Measurements from ENCODE around the gene OR7C1. TPM values are rescaled to one million over a fixed set of nuclear protein-coding genes. Genes with fewer than 3 reads are reported as not detected.

The OR7C1 gene
- not detected for total RNA-seq (ENCODE audit: unreplicated experiment)
- long read RNA-seq, result 0 reads

DNA sequence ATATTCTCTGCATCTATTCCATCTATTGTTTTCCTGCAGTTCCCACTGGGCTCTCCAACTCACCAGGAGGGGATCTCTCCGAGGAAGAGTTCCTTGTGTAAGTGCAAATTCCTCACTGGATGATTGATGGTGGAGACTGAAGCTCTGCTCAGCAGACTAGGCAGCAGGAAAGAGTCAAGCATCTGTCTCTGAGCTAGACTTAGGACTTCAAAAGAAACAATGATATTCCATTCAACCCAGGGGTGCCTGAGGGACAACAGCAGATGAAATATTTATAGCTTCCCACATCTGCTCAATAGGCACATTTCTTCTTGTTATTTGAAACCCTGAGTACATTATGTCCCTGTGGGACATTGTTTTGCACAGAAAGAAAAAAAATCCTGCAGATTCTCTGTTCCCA, at the start of gene OR7C1, which contains the start of gene OR7A5:
Gene OR7C1, minus strand, starts transcription at position 175 of the 400 bp plus-strand sequence. CDS start 35,049 bp downstream, outside the sequence.
Gene OR7A5, minus strand, starts transcription at position 175 of the 400 bp plus-strand sequence. CDS start 6,944 bp downstream, outside the sequence.
- no peak within 1 kb of the TSS for H3K27ac Mint-ChIP-seq (ENCODE audit: unreplicated experiment)

DNA sequence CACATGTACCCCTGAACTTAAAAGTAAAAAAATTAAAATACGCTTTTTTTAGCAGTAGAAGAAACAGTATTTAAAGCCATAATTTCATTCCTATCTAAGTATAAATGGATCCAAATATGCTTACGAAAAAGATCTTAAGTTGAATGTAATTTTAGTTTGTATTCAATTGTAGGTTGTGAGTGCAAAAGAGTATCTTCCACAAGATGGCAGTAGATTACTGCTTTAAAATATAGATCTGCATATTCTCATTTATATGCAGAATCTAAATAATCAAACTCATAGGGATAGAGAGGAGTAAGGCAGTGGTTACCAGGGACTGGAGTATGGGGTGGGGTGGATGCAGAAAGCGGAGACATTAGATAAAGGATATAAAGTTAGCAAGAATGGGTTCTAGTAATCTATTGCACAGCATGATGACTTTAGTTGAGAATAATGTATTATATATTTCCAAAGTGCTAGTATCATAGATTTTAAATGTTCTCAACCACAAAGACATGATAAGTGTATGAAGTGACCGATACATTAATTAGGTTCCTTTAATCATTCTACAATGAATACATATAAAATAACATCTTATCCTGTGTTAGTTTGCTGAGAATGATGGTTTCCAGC, 36.7 kb upstream of the OR7C1 start:
- Mint-ChIP-seq H3K4me3 (ENCODE audit: unreplicated experiment) (no peak overlapping the region), H3K27me3 (ENCODE audit: unreplicated experiment) (no peaks in the 10 kb centered on the region), H3K27ac (ENCODE audit: unreplicated experiment) (no peak overlapping the region), H3K9me3 (ENCODE audit: unreplicated experiment) (no peaks in the 10 kb centered on the region), H3K36me3 (ENCODE audit: low read depth, unreplicated experiment) (no peaks in the 10 kb centered on the region), H3K4me1 (ENCODE audit: unreplicated experiment) (no peaks in the 10 kb centered on the region)
- DNase-seq (ENCODE audit: low spot score), result no peak
- TF ChIP-seq, protein P1, sequence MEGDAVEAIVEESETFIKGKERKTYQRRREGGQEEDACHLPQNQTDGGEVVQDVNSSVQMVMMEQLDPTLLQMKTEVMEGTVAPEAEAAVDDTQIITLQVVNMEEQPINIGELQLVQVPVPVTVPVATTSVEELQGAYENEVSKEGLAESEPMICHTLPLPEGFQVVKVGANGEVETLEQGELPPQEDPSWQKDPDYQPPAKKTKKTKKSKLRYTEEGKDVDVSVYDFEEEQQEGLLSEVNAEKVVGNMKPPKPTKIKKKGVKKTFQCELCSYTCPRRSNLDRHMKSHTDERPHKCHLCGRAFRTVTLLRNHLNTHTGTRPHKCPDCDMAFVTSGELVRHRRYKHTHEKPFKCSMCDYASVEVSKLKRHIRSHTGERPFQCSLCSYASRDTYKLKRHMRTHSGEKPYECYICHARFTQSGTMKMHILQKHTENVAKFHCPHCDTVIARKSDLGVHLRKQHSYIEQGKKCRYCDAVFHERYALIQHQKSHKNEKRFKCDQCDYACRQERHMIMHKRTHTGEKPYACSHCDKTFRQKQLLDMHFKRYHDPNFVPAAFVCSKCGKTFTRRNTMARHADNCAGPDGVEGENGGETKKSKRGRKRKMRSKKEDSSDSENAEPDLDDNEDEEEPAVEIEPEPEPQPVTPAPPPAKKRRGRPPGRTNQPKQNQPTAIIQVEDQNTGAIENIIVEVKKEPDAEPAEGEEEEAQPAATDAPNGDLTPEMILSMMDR (IDR thresholded peaks at IDR 0.05; ENCODE audit: unreplicated experiment), result peak; percentile 23

More for the DNA sequence above, at the start of gene OR7C1, which contains the start of gene OR7A5:
- H3K36me3 Mint-ChIP-seq (ENCODE audit: low read depth, unreplicated experiment), result no peaks in the 10 kb centered on the region
- H3K27me3 Mint-ChIP-seq (ENCODE audit: unreplicated experiment), result no peaks in the 10 kb centered on the region
- no peaks in the 10 kb centered on the region for H3K9me3 Mint-ChIP-seq (ENCODE audit: unreplicated experiment)
- no peak within 1 kb of the TSS for H3K4me3 Mint-ChIP-seq (ENCODE audit: unreplicated experiment)
- DNase-seq (ENCODE audit: low spot score), result no peak
- TF ChIP-seq, protein P1 (IDR thresholded peaks at IDR 0.05; ENCODE audit: unreplicated experiment), result no peak
- H3K4me1 Mint-ChIP-seq (ENCODE audit: unreplicated experiment), result no peaks in the 10 kb centered on the region

DNA sequence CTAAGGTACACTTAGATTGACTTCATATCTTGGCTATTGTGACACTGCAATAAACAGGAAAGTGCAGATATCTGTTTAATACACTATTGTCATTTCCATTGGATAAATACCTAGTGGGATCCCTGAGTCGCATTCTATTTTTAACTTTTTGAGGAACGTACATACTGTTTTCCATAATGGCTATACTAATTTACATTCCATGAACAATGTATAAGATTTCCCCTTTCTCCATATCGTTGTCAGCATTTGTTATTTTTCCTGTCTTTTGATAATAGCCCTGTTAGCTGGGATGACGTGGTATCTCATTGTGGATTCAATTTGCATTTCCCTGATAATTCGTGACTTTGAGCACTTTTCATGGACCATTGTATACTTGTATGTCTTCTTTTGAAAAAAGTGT, 33.5 kb upstream of the OR7C1 start:
- TF ChIP-seq, protein P1 (IDR thresholded peaks at IDR 0.05; ENCODE audit: unreplicated experiment), result no peak
- H3K9me3 Mint-ChIP-seq (ENCODE audit: unreplicated experiment), result no peaks in the 10 kb centered on the region

DNA sequence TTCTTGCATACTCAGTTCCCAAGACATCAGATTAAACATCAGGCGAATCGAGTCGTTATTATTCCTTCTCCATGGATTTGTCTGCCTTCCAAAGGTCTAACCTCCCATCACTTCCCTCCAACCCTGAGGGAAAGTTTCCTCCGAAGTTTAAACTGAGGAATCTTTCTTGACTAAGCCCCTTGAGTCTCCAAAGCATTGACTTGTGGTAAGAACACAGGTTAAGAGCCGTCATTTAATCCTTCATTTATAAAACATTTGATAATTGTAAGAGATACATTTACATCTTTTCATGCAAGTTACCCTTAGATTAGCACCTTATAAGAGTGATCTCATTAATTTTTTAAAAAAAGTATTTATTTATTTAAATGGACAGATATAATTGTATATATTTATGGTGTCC, 13.8 kb upstream of the OR7C1 start, which contains the start of gene OR7A10:
Gene OR7A10, minus strand, starts transcription at position 101 of the 400 bp plus-strand sequence. CDS start 7,045 bp downstream, outside the sequence.
- Mint-ChIP-seq H3K4me1 (ENCODE audit: unreplicated experiment) (no peaks in the 10 kb centered on the region), H3K4me3 (ENCODE audit: unreplicated experiment) (no peak within 1 kb of the TSS), H3K27ac (ENCODE audit: unreplicated experiment) (no peak within 1 kb of the TSS), H3K36me3 (ENCODE audit: low read depth, unreplicated experiment) (no peaks in the 10 kb centered on the region), H3K27me3 (ENCODE audit: unreplicated experiment) (peaks cover 2% of the 10 kb centered on the region), H3K9me3 (ENCODE audit: unreplicated experiment) (peaks cover 11% of the 10 kb centered on the region)
- no peak for DNase-seq (ENCODE audit: low spot score)
- TF ChIP-seq, protein P1 (IDR thresholded peaks at IDR 0.05; ENCODE audit: unreplicated experiment), result no peak

More for the DNA sequence above, 33.5 kb upstream of the OR7C1 start:
- Mint-ChIP-seq H3K4me3 (ENCODE audit: unreplicated experiment) (no peak overlapping the region), H3K27me3 (ENCODE audit: unreplicated experiment) (no peaks in the 10 kb centered on the region), H3K4me1 (ENCODE audit: unreplicated experiment) (no peaks in the 10 kb centered on the region), H3K27ac (ENCODE audit: unreplicated experiment) (no peak overlapping the region), H3K36me3 (ENCODE audit: low read depth, unreplicated experiment) (no peaks in the 10 kb centered on the region)
- DNase-seq (ENCODE audit: low spot score), result no peak

DNA sequence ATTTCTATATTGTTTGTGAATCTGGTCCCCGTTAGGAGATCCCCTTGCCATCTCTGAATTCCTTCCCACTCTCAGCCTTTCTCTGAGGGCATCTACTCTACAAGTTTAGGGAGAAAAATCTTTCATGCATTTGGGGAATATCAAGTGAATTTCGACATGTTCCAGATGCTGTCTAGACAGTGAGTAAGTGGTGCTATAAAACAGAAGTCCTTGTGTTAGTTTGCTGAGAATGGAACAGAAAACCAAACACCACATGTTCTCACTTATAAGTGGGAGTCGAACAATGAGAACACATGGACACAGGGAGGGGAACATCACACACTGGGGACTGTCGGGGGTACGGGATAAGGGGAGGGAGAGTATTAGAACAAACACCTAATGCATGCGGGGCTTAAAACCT, 8.6 kb upstream of the OR7C1 start:
- Mint-ChIP-seq H3K36me3 (ENCODE audit: low read depth, unreplicated experiment) (peaks cover 4% of the 10 kb centered on the region), H3K27ac (ENCODE audit: unreplicated experiment) (no peak overlapping the region), H3K27me3 (ENCODE audit: unreplicated experiment) (peaks cover 6% of the 10 kb centered on the region), H3K4me1 (ENCODE audit: unreplicated experiment) (no peaks in the 10 kb centered on the region), H3K9me3 (ENCODE audit: unreplicated experiment) (peaks cover 7% of the 10 kb centered on the region), H3K4me3 (ENCODE audit: unreplicated experiment) (no peak overlapping the region)
- DNase-seq (ENCODE audit: low spot score), result no peak
- TF ChIP-seq, protein P1 (IDR thresholded peaks at IDR 0.05; ENCODE audit: unreplicated experiment), result no peak

All from endothelial cell (in vitro differentiated cells).